ENCODE measurements around the gene SMAGP. TPM values are rescaled to one million over a fixed set of nuclear protein-coding genes. Genes with fewer than 3 reads are reported as not detected.
"Not testable (repeated sequence)": the region's sequence is repeated elsewhere in the genome, so short reads cannot be mapped to it uniquely, and the experiment has no call there.

Gene SMAGP
- total RNA-seq, 4 donors from 2014 or later: 2.0 to 10.2 (median 4.4) TPM

GRCh38 chr12:51238037-51238509, 32.1 kb downstream of the SMAGP start:
- Histone ChIP-seq H3K36me3 (peaks cover 5 to 30% (median 19%) of the 10 kb centered on the region in 3 donors), H3K27me3 (no peaks in the 10 kb centered on the region), H3K9me3 (no peaks in the 10 kb centered on the region), H3K4me3 (peak overlapping the region; percentile 96 to 100 (median 98)), H3K27ac (peak overlapping the region in 2 of 4 donors; percentile 100), H3K4me1 (peaks cover 0 to 42% (median 16%) of the 10 kb centered on the region in 4 donors)
- DNase-seq (ENCODE audit: low spot score in 2 of 2): no peak
- 11 to 12% methylated on average over 10 of the region's 10 CpGs for WGBS, 2 donors
- TF ChIP-seq EP300 (IDR thresholded peaks at IDR 0.05) (no peak), CTCF (IDR thresholded peaks at IDR 0.05) (no peak), POLR2A (IDR thresholded peaks at IDR 0.05) (no peak)

- Histone ChIP-seq H3K27me3 (no peaks in the 10 kb centered on the region), H3K4me3 (no peak overlapping the region), H3K36me3 (no peaks in the 10 kb centered on the region), H3K9me3 (no peaks in the 10 kb centered on the region), H3K27ac (no peak overlapping the region), H3K4me1 (peaks cover 0 to 7% (median 0%) of the 10 kb centered on the region in 4 donors)
- 67% methylated on average over 5 of the region's 5 CpGs for WGBS, 2 donors
- DNase-seq (ENCODE audit: low spot score in 2 of 2): no peak
- TF ChIP-seq CTCF (IDR thresholded peaks at IDR 0.05) (no peak), POLR2A (IDR thresholded peaks at IDR 0.05) (no peak), EP300 (IDR thresholded peaks at IDR 0.05) (no peak)
These were observed 35.7 kb downstream of the SMAGP start for GRCh38 chr12:51234530-51234929.

GRCh38 chr12:51232642-51233041, 37.6 kb downstream of the SMAGP start:
- no peaks in the 10 kb centered on the region for H3K9me3 ChIP-seq
- no peak overlapping the region for H3K27ac ChIP-seq
- no peaks in the 10 kb centered on the region for H3K36me3 ChIP-seq
- H3K27me3 ChIP-seq: no peaks in the 10 kb centered on the region
- H3K4me3 ChIP-seq: no peak overlapping the region
- no peaks in the 10 kb centered on the region for H3K4me1 ChIP-seq
- no peak for DNase-seq (ENCODE audit: low spot score in 2 of 2)
- no peak for TF ChIP-seq EP300 (IDR thresholded peaks at IDR 0.05)
- no peak for TF ChIP-seq CTCF (IDR thresholded peaks at IDR 0.05)
- TF ChIP-seq POLR2A (IDR thresholded peaks at IDR 0.05): no peak

- Histone ChIP-seq H3K27me3 (no peaks in the 10 kb centered on the region), H3K4me3 (no peak overlapping the region), H3K27ac (no peak overlapping the region), H3K4me1 (no peaks in the 10 kb centered on the region), H3K9me3 (no peaks in the 10 kb centered on the region), H3K36me3 (peaks cover 0 to 8% (median 0%) of the 10 kb centered on the region in 3 donors)
- no peak for DNase-seq (ENCODE audit: low spot score in 2 of 2)
- TF ChIP-seq EP300 (IDR thresholded peaks at IDR 0.05) (no peak), POLR2A (IDR thresholded peaks at IDR 0.05) (no peak), CTCF (IDR thresholded peaks at IDR 0.05) (no peak)
- WGBS, 2 donors: 91 to 96% methylated on average over 7 of the region's 7 CpGs
These were observed 41.0 kb downstream of the SMAGP start for GRCh38 chr12:51229116-51229809.

GRCh38 chr12:51227962-51228361, 42.3 kb downstream of the SMAGP start:
- H3K4me3 ChIP-seq: no peak overlapping the region
- 88 to 94% methylated on average over 1 of the region's 1 CpG for WGBS, 2 donors
- peaks cover 0 to 8% (median 0%) of the 10 kb centered on the region in 3 donors for H3K36me3 ChIP-seq
- H3K9me3 ChIP-seq: no peaks in the 10 kb centered on the region
- no peaks in the 10 kb centered on the region for H3K4me1 ChIP-seq
- no peak overlapping the region for H3K27ac ChIP-seq
- no peak for TF ChIP-seq EP300 (IDR thresholded peaks at IDR 0.05)
- no peak for TF ChIP-seq POLR2A (IDR thresholded peaks at IDR 0.05)
- TF ChIP-seq CTCF (IDR thresholded peaks at IDR 0.05): no peak
- H3K27me3 ChIP-seq: no peaks in the 10 kb centered on the region
- DNase-seq (ENCODE audit: low spot score in 2 of 2): no peak

- not testable (repeated sequence) for H3K36me3 ChIP-seq; H3K4me3 ChIP-seq; H3K27ac ChIP-seq; H3K27me3 ChIP-seq; H3K9me3 ChIP-seq; H3K4me1 ChIP-seq; DNase-seq (ENCODE audit: low spot score in 2 of 2)
- WGBS, 2 donors: 81 to 94% methylated on average over 5 of the region's 5 CpGs
These were observed 43.1 kb downstream of the SMAGP start for GRCh38 chr12:51227112-51227511.

Measured in tibial nerve (tissue), 4 donors.